GM06990 (cell line): ENCODE results near the gene EHF.

ENCODE experiments used
- DNase-seq: peaks from one replicate; pipeline ENCODE4 v3.0.0-alpha.2; 2011; ENCODE audit not compliant: insufficient read length; ENCODE audit errors: extremely low read depth
- H3K27me3 ChIP-seq: replicated peaks from 2 replicates; pipeline ENCODE4 v1.6.0; 2011; ENCODE audit warnings: low read length; ENCODE audit not compliant: control insufficient read depth, insufficient read depth
- H3K36me3 ChIP-seq: 2 replicates; pipeline ENCODE4 v1.5.1; 2011; ENCODE audit warnings: low read length; ENCODE audit not compliant: control insufficient read depth, insufficient read depth
- H3K4me3 ChIP-seq: replicated peaks from 2 replicates; pipeline ENCODE4 v1.5.1; 2011; ENCODE audit warnings: low read depth, mild to moderate bottlenecking, control low read depth, low read length
- CTCF ChIP-seq: IDR thresholded peaks from 2 replicates; pipeline ENCODE4 v1.5.1; 2011; ENCODE audit warnings: low read length, control low read depth, mild to moderate bottlenecking, inconsistent platforms; ENCODE audit not compliant: insufficient read depth, poor library complexity, severe bottlenecking

Gene EHF

GRCh38 chr11:34626393-34626792 is 5.5 kb downstream of the EHF start:
- TF ChIP-seq CTCF: no peak
- no peaks in the 10 kb centered on the region for H3K36me3 ChIP-seq
- no peak for DNase-seq
- H3K4me3 ChIP-seq: no peak overlapping the region
- H3K27me3 ChIP-seq: peaks cover 1% of the 10 kb centered on the region

GRCh38 chr11:34627197-34627596 is 6.3 kb downstream of the EHF start:
- no peak for TF ChIP-seq CTCF
- H3K27me3 ChIP-seq: no peaks in the 10 kb centered on the region

GRCh38 chr11:34629711-34630110 is 8.8 kb downstream of the EHF start:
- no peak for DNase-seq
- TF ChIP-seq CTCF: no peak
- H3K4me3 ChIP-seq: no peak overlapping the region

More at GRCh38 chr11:34627197-34627596, 6.3 kb downstream of the EHF start:
- DNase-seq: no peak
- no peak overlapping the region for H3K4me3 ChIP-seq
- no peaks in the 10 kb centered on the region for H3K36me3 ChIP-seq

DNA sequence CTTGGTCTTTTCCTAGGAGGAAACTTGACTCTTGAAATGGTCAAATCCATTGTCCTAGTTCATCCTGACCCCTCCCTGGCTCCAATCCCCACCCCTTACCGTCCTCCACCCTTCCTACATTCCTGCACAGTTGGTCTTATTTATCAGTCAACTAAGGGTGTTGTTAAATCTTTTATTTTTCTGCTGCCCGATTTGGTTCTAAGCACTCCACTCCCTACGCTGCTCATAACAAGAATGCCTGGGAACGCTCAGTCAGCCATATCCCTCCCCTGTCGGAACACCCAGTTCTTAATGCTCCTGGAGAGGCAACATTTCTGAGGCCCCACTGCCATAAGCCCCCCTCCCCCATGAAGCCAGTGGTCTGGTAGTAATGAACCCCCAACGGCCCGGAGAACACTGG is 9.7 kb downstream of the EHF start:
- no peak for TF ChIP-seq CTCF
- no peaks in the 10 kb centered on the region for H3K27me3 ChIP-seq
- DNase-seq: no peak
- H3K4me3 ChIP-seq: no peak overlapping the region
- H3K36me3 ChIP-seq: no peaks in the 10 kb centered on the region

More at GRCh38 chr11:34629711-34630110, 8.8 kb downstream of the EHF start:
- Histone ChIP-seq H3K27me3 (no peaks in the 10 kb centered on the region), H3K36me3 (no peaks in the 10 kb centered on the region)

- H3K4me3 ChIP-seq: no peak overlapping the region
- H3K27me3 ChIP-seq: no peaks in the 10 kb centered on the region
- no peaks in the 10 kb centered on the region for H3K36me3 ChIP-seq
- TF ChIP-seq CTCF: no peak
- no peak for DNase-seq
These were observed 10.4 kb downstream of the EHF start for GRCh38 chr11:34631297-34631696.

- no peak for DNase-seq
- TF ChIP-seq CTCF: no peak
- Histone ChIP-seq H3K27me3 (no peaks in the 10 kb centered on the region), H3K36me3 (no peaks in the 10 kb centered on the region), H3K4me3 (no peak overlapping the region)
These were observed 10.8 kb downstream of the EHF start for GRCh38 chr11:34631737-34632104.
